ENCODE measurements around the gene GJA4. TPM values are rescaled to one million over a fixed set of nuclear protein-coding genes. Genes with fewer than 3 reads are reported as not detected.

GJA4 gene
- not detected for polyA plus RNA-seq (2013, experiment 1 of 2)
- polyA plus RNA-seq (2013, experiment 2 of 2): not detected

GRCh38 chr1:34792868-34793727 is at the start of gene GJA4:
TSS of gene GJA4 (plus strand) at chr1:34792999. CDS start at chr1:34794214, 1,215 bp downstream.
- 17% methylated on average over 36 of the region's 45 CpGs for whole genome bisulfite sequencing
- Histone ChIP-seq H2BK5ac (ENCODE audit: low read depth, low read length, poor library complexity, severe bottlenecking) (no peak within 1 kb of the TSS), H3K9ac (ENCODE audit: low read length) (no peak within 1 kb of the TSS)

GRCh38 chr1:34743775-34744174 is 49.0 kb upstream of the GJA4 start:
- Histone ChIP-seq H3K4ac (ENCODE audit: low read depth in 1 of 2, low read length in 2 of 2) (no peak overlapping the region), H2AFZ (ENCODE audit: low read depth, low read length) (no peak overlapping the region), H2BK12ac (ENCODE audit: low read length in 2 of 2) (no peak overlapping the region), H3K9me3 (ENCODE audit: control insufficient read depth, low read length) (no peaks in the 10 kb centered on the region), H3K18ac (ENCODE audit: low read depth in 1 of 2, low read length in 2 of 2) (no peak overlapping the region), H3K23ac (ENCODE audit: low read length in 2 of 2) (no peak overlapping the region), H2BK5ac (ENCODE audit: low read depth, low read length, poor library complexity, severe bottlenecking) (no peak overlapping the region), H3K27ac (ENCODE audit: low read length, poor library complexity, severe bottlenecking) (no peak overlapping the region), H2BK15ac (ENCODE audit: low read depth, poor library complexity, severe bottlenecking) (no peak overlapping the region), H3K4me2 (ENCODE audit: low read length, poor library complexity, severe bottlenecking) (no peak overlapping the region), H3K27me3 (ENCODE audit: control insufficient read depth in 1 of 2, insufficient read depth in 1 of 2, low read length in 2 of 2) (peaks cover 15 to 91% of the 10 kb centered on the region in 2 experiments), H3K9ac (ENCODE audit: low read length) (no peak overlapping the region), H4K8ac (ENCODE audit: low read length) (no peak overlapping the region), H3K79me1 (replicated peaks; ENCODE audit: low read length, poor library complexity, severe bottlenecking) (no peaks in the 10 kb centered on the region), H3K14ac (ENCODE audit: low read length in 2 of 2) (no peak overlapping the region), H2BK120ac (ENCODE audit: low read depth, low read length) (no peak overlapping the region), H3K4me3 (ENCODE audit: insufficient read depth in 1 of 2, low read depth in 1 of 2, low read length in 2 of 2) (no peak overlapping the region), H3K4me1 (ENCODE audit: control insufficient read depth, insufficient read depth, low read depth, low read length) (no peaks in the 10 kb centered on the region), H4K91ac (ENCODE audit: low read length) (no peak overlapping the region), H3K36me3 (ENCODE audit: control insufficient read depth in 1 of 2, insufficient read depth in 2 of 2, low read depth in 1 of 2, low read length in 2 of 2) (no peaks in the 10 kb centered on the region), H2AK5ac (ENCODE audit: low read length, severe bottlenecking) (no peak overlapping the region)
- no peak for DNase-seq
- 66% methylated on average over 6 of the region's 6 CpGs for WGBS

More at GRCh38 chr1:34792868-34793727, at the start of gene GJA4:
- Histone ChIP-seq H2BK120ac (ENCODE audit: low read depth, low read length) (no peak within 1 kb of the TSS), H3K4ac (ENCODE audit: low read depth in 1 of 2, low read length in 2 of 2) (no peak within 1 kb of the TSS), H3K36me3 (ENCODE audit: control insufficient read depth in 1 of 2, insufficient read depth in 2 of 2, low read depth in 1 of 2, low read length in 2 of 2) (peaks cover 0 to 2% of the 10 kb centered on the region in 2 experiments), H3K79me1 (replicated peaks; ENCODE audit: low read length, poor library complexity, severe bottlenecking) (no peaks in the 10 kb centered on the region), H3K4me2 (ENCODE audit: low read length, poor library complexity, severe bottlenecking) (no peak within 1 kb of the TSS), H3K18ac (ENCODE audit: low read depth in 1 of 2, low read length in 2 of 2) (no peak within 1 kb of the TSS), H2AK5ac (ENCODE audit: low read length, severe bottlenecking) (no peak within 1 kb of the TSS), H3K27me3 (ENCODE audit: control insufficient read depth in 1 of 2, insufficient read depth in 1 of 2, low read length in 2 of 2) (peaks cover 26 to 67% of the 10 kb centered on the region in 2 experiments), H2BK15ac (ENCODE audit: low read depth, poor library complexity, severe bottlenecking) (no peak within 1 kb of the TSS), H3K14ac (ENCODE audit: low read length in 2 of 2) (no peak within 1 kb of the TSS), H3K9me3 (ENCODE audit: control insufficient read depth, low read length) (peaks cover 5% of the 10 kb centered on the region), H3K23ac (ENCODE audit: low read length in 2 of 2) (no peak within 1 kb of the TSS), H2BK12ac (ENCODE audit: low read length in 2 of 2) (no peak within 1 kb of the TSS), H3K4me1 (ENCODE audit: control insufficient read depth, insufficient read depth, low read depth, low read length) (no peaks in the 10 kb centered on the region), H2AFZ (ENCODE audit: low read depth, low read length) (no peak within 1 kb of the TSS), H3K4me3 (ENCODE audit: insufficient read depth in 1 of 2, low read depth in 1 of 2, low read length in 2 of 2) (no peak within 1 kb of the TSS), H3K27ac (ENCODE audit: low read length, poor library complexity, severe bottlenecking) (no peak within 1 kb of the TSS), H4K91ac (ENCODE audit: low read length) (no peak within 1 kb of the TSS), H4K8ac (ENCODE audit: low read length) (no peak within 1 kb of the TSS)
- DNase-seq: no peak

GRCh38 chr1:34744851-34745250 is 47.9 kb upstream of the GJA4 start:
- no peak overlapping the region for H3K23ac ChIP-seq (ENCODE audit: low read length in 2 of 2)
- H3K79me1 ChIP-seq (replicated peaks; ENCODE audit: low read length, poor library complexity, severe bottlenecking): no peaks in the 10 kb centered on the region
- H3K4me3 ChIP-seq (ENCODE audit: insufficient read depth in 1 of 2, low read depth in 1 of 2, low read length in 2 of 2): no peak overlapping the region
- no peak overlapping the region for H2AK5ac ChIP-seq (ENCODE audit: low read length, severe bottlenecking)
- no peak overlapping the region for H2BK5ac ChIP-seq (ENCODE audit: low read depth, low read length, poor library complexity, severe bottlenecking)
- no peak overlapping the region for H4K91ac ChIP-seq (ENCODE audit: low read length)
- H3K27me3 ChIP-seq (ENCODE audit: control insufficient read depth in 1 of 2, insufficient read depth in 1 of 2, low read length in 2 of 2): peaks cover 15 to 91% of the 10 kb centered on the region in 2 experiments
- H3K4ac ChIP-seq (ENCODE audit: low read depth in 1 of 2, low read length in 2 of 2): no peak overlapping the region
- H3K4me2 ChIP-seq (ENCODE audit: low read length, poor library complexity, severe bottlenecking): no peak overlapping the region
- H3K36me3 ChIP-seq (ENCODE audit: control insufficient read depth in 1 of 2, insufficient read depth in 2 of 2, low read depth in 1 of 2, low read length in 2 of 2): no peaks in the 10 kb centered on the region
- no peak overlapping the region for H3K14ac ChIP-seq (ENCODE audit: low read length in 2 of 2)
- no peak overlapping the region for H2AFZ ChIP-seq (ENCODE audit: low read depth, low read length)
- no peak overlapping the region for H2BK15ac ChIP-seq (ENCODE audit: low read depth, poor library complexity, severe bottlenecking)
- H3K9me3 ChIP-seq (ENCODE audit: control insufficient read depth, low read length): no peaks in the 10 kb centered on the region
- H2BK120ac ChIP-seq (ENCODE audit: low read depth, low read length): no peak overlapping the region
- no peak overlapping the region for H2BK12ac ChIP-seq (ENCODE audit: low read length in 2 of 2)
- no peaks in the 10 kb centered on the region for H3K4me1 ChIP-seq (ENCODE audit: control insufficient read depth, insufficient read depth, low read depth, low read length)
- H4K8ac ChIP-seq (ENCODE audit: low read length): no peak overlapping the region
- H3K27ac ChIP-seq (ENCODE audit: low read length, poor library complexity, severe bottlenecking): no peak overlapping the region
- DNase-seq: no peak
- H3K18ac ChIP-seq (ENCODE audit: low read depth in 1 of 2, low read length in 2 of 2): no peak overlapping the region
- WGBS: 79% methylated on average over 2 of the region's 3 CpGs
- H3K9ac ChIP-seq (ENCODE audit: low read length): no peak overlapping the region

GRCh38 chr1:34745666-34746065 is 47.1 kb upstream of the GJA4 start:
- Histone ChIP-seq H2BK15ac (ENCODE audit: low read depth, poor library complexity, severe bottlenecking) (no peak overlapping the region), H3K4ac (ENCODE audit: low read depth in 1 of 2, low read length in 2 of 2) (no peak overlapping the region), H2BK5ac (ENCODE audit: low read depth, low read length, poor library complexity, severe bottlenecking) (no peak overlapping the region), H3K79me1 (replicated peaks; ENCODE audit: low read length, poor library complexity, severe bottlenecking) (no peaks in the 10 kb centered on the region), H2BK12ac (ENCODE audit: low read length in 2 of 2) (no peak overlapping the region), H2AFZ (ENCODE audit: low read depth, low read length) (no peak overlapping the region), H3K36me3 (ENCODE audit: control insufficient read depth in 1 of 2, insufficient read depth in 2 of 2, low read depth in 1 of 2, low read length in 2 of 2) (no peaks in the 10 kb centered on the region), H3K4me1 (ENCODE audit: control insufficient read depth, insufficient read depth, low read depth, low read length) (no peaks in the 10 kb centered on the region), H3K9ac (ENCODE audit: low read length) (no peak overlapping the region), H3K4me3 (ENCODE audit: insufficient read depth in 1 of 2, low read depth in 1 of 2, low read length in 2 of 2) (no peak overlapping the region), H2AK5ac (ENCODE audit: low read length, severe bottlenecking) (no peak overlapping the region), H4K91ac (ENCODE audit: low read length) (no peak overlapping the region), H3K23ac (ENCODE audit: low read length in 2 of 2) (no peak overlapping the region), H3K27ac (ENCODE audit: low read length, poor library complexity, severe bottlenecking) (no peak overlapping the region), H3K14ac (ENCODE audit: low read length in 2 of 2) (no peak overlapping the region), H3K4me2 (ENCODE audit: low read length, poor library complexity, severe bottlenecking) (no peak overlapping the region), H2BK120ac (ENCODE audit: low read depth, low read length) (no peak overlapping the region), H3K18ac (ENCODE audit: low read depth in 1 of 2, low read length in 2 of 2) (no peak overlapping the region), H3K27me3 (ENCODE audit: control insufficient read depth in 1 of 2, insufficient read depth in 1 of 2, low read length in 2 of 2) (peaks cover 15 to 89% of the 10 kb centered on the region in 2 experiments), H3K9me3 (ENCODE audit: control insufficient read depth, low read length) (no peaks in the 10 kb centered on the region), H4K8ac (ENCODE audit: low read length) (no peak overlapping the region)
- DNase-seq: no peak
- WGBS: 75% methylated on average over 5 of the region's 5 CpGs

Measured in mesenchymal stem cell (in vitro differentiated cells and primary cell).